HepG2 (cell line): ENCODE data around the gene STXBP5L. TPM values are rescaled to one million over a fixed set of nuclear protein-coding genes. Genes with fewer than 3 reads are reported as not detected.

Source experiments
- ATAC-seq: fragments of 200-7000 bp; cut with Tn5 transposase; 3 replicates; pipeline ENCODE4 v1.9.1; 2020; ENCODE audit warnings: mild to moderate bottlenecking, moderate library complexity
- BruUV-seq: library from RNA; stranded (reverse); fragments of 400-500 nt; replicated peaks from 2 replicates; lab custom pipeline; 2021; lab: Mats Ljungman, UMichigan
- CTCF ChIA-PET: fragments of 300-600 bp; formaldehyde crosslinking; extraction: SDS; loops from one replicate; lab custom pipeline; 2021; ENCODE audit warnings: low total read pairs, inconsistent platforms, low intra/inter-chr PET ratio; lab: Yijun Ruan, JAX
- POLR2A ChIA-PET: fragments of 350-600 bp; sonication (Branson Sonifier 250); formaldehyde crosslinking; loops from one replicate; lab custom pipeline; 2020; ENCODE audit warnings: antibody characterized with exemption, inconsistent platforms; lab: Yijun Ruan, JAX
- DNase-seq: peaks from one replicate; pipeline ENCODE4 v3.0.0-alpha.2; 2015; ENCODE audit warnings: low spot score
- FAIRE-seq: peaks from 3 replicates; lab custom pipeline; 2011; peaks lifted over from hg19 to GRCh38; lab: Jason Lieb, UNC
- H2AFZ ChIP-seq: one replicate; pipeline ENCODE4 v1.6.1; 2011; ENCODE audit warnings: low read length, inconsistent platforms
- H3K27ac ChIP-seq: fragments of 300-600 bp; 3 replicates; pipeline ENCODE4 v1.8.0; 2011; ENCODE audit warnings: mixed run types, mild to moderate bottlenecking, mixed read lengths, low read length, inconsistent platforms; ENCODE audit not compliant: insufficient read depth; ENCODE audit errors: extremely low read length
- H3K27me3 ChIP-seq, 2 experiments: fragments of 200-600 bp in 1 of 2; 2 replicates in 1 of 2; 3 replicates in 1 of 2; pipeline versions ENCODE4 v1.6.0 to v1.8.0; 2011; ENCODE audit warnings: low read length in 2 of 2, mild to moderate bottlenecking in 2 of 2, moderate library complexity in 2 of 2, inconsistent platforms in 1 of 2; ENCODE audit not compliant: insufficient read depth in 2 of 2, control insufficient read depth in 1 of 2
- H3K36me3 ChIP-seq, 2 experiments: fragments of 200-600 bp in 1 of 2; replicated peaks in 1 of 2; 2 replicates in 1 of 2; 3 replicates in 1 of 2; pipeline versions ENCODE4 v1.5.1 to v1.8.0; 2011; ENCODE audit warnings: low read length in 2 of 2, inconsistent platforms in 1 of 2; ENCODE audit not compliant: insufficient read depth in 2 of 2, control insufficient read depth in 1 of 2
- H3K4me1 ChIP-seq: 2 replicates; pipeline ENCODE4 v1.5.1; 2012; ENCODE audit warnings: low read length, inconsistent platforms; ENCODE audit not compliant: insufficient read depth
- H3K4me2 ChIP-seq: 2 replicates; pipeline ENCODE4 v1.6.0; 2011; ENCODE audit warnings: low read depth, low read length, inconsistent platforms
- H3K4me3 ChIP-seq, 3 experiments: fragments of 200-600 bp in 1 of 3; sonication (generic), shearing (Covaris generic) in 1 of 3; replicated peaks in 1 of 3; 2 replicates each; pipeline ENCODE4 v1.5.1; 2011 to 2016; ENCODE audit warnings: low read length in 3 of 3, inconsistent platforms in 2 of 3, low read depth in 2 of 3, mild to moderate bottlenecking in 2 of 3, control low read depth in 1 of 3, mixed read lengths in 1 of 3; ENCODE audit not compliant: insufficient read depth in 1 of 3
- H3K79me2 ChIP-seq: one replicate; pipeline ENCODE4 v1.6.1; 2011; ENCODE audit warnings: low read length, inconsistent platforms; ENCODE audit not compliant: insufficient read depth
- H3K9ac ChIP-seq: 2 replicates; pipeline ENCODE4 v1.6.0; 2011; ENCODE audit warnings: mild to moderate bottlenecking, low read depth, low read length, inconsistent platforms; ENCODE audit not compliant: insufficient read depth
- H3K9me3 ChIP-seq: 2 replicates; pipeline ENCODE4 v1.5.1; 2012; ENCODE audit warnings: mild to moderate bottlenecking, low read length
- H4K20me1 ChIP-seq: 2 replicates; pipeline ENCODE4 v1.6.0; 2011; ENCODE audit warnings: inconsistent platforms, mild to moderate bottlenecking, low read length, moderate library complexity; ENCODE audit not compliant: insufficient read depth
- ATF7-NPFF ChIP-seq: sonication (generic); formaldehyde crosslinking; IDR thresholded peaks from 2 replicates; pipeline ENCODE4 v1.8.1; 2023; ENCODE audit warnings: mild to moderate bottlenecking, low read depth, missing genetic modification reagents, moderate library complexity
- GPN1 ChIP-seq: sonication (generic); formaldehyde crosslinking; IDR thresholded peaks from 2 replicates; pipeline ENCODE4 v1.5.1; 2020; ENCODE audit warnings: missing genetic modification reagents, borderline replicate concordance
- RBAK ChIP-seq: sonication (generic); formaldehyde crosslinking; IDR thresholded peaks from 2 replicates; pipeline ENCODE4 v1.5.1; 2020; ENCODE audit warnings: mild to moderate bottlenecking, missing genetic modification reagents
- ZBTB8A ChIP-seq: sonication (generic); formaldehyde crosslinking; IDR thresholded peaks from 2 replicates; pipeline ENCODE4 v1.4.0; 2020; ENCODE audit warnings: mild to moderate bottlenecking, low read depth, missing genetic modification reagents, borderline replicate concordance
- ZNF770 ChIP-seq: sonication (generic); formaldehyde crosslinking; IDR thresholded peaks from 2 replicates; pipeline ENCODE4 v1.5.0; 2020; ENCODE audit warnings: mild to moderate bottlenecking, missing genetic modification reagents
- WGBS: methylation state at CpG from one replicate; pipeline ENCODE4 v1.1.6; 2017; ENCODE audit warnings: low lambda C conversion rate; 5-methylcytosine and 5-hydroxymethylcytosine counted together
- in situ Hi-C: cut with HindIII; loops from 2 replicates; pipeline ENCODE4 v1.10.0; 2017; ENCODE audit warnings: low pct_unique_long_range_greater_than_20kb; ENCODE audit not compliant: extremely low pct_ligation_motif_present
- intact Hi-C: fragments of 100-400 bp; cut with micrococcal nuclease; formaldehyde crosslinking; loops from one replicate; pipeline ENCODE4 v1.10.0; 2022; ENCODE audit not compliant: unreplicated experiment
- polyA plus RNA-seq, 8 experiments: library from polyadenylated mRNA; depleted of rRNA in 3 of 8; stranded (reverse) in 7 of 8; unstranded in 1 of 8; fragments of >200 nt; fragmentation: Illumina TruSeq in 4 of 8; extraction: Trizol in 4 of 8; gene quantifications; 2 replicates each; pipeline versions ENCODE4 v1.2.1 to v1.2.3, GENCODE V29; 2011 to 2016; ENCODE audit warnings: low read depth in 4 of 8, missing spikeins in 1 of 8, mixed read lengths in 1 of 8; ENCODE audit not compliant: insufficient read depth in 1 of 8
- total RNA-seq, 5 experiments: library from RNA; depleted of rRNA; stranded (reverse); fragments of >200 nt; fragmentation: Illumina TruSeq; extraction: Trizol; gene quantifications; 2 replicates each; pipeline ENCODE4 v1.2.3, GENCODE V29; 2016; ENCODE audit warnings: low read depth in 1 of 5

The STXBP5L gene
- total and polyA plus RNA-seq, 2 of the 13 experiments (the other 11 are each of a cell fraction or from before 2014, with no cell fraction given), result not detected

DNA sequence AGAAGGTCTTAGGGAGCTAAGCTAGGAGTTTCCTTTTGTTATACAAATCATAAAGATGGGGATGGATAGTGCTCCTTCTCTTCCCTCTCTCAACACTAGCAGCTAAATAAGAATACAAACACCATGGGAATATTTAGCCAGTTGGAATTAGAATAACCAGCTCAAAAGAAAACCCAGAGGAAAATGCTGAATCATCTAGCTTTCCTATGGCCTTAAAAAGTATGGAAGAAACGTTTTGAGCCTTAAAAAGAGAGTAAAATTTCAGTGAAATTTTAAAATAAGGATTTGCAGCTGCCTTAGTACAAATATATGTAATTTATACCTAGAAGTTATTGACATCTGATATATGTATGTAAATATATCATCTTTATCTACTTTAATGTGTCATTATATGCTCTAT lies 245.8 kb downstream of the STXBP5L start (continued):
- TF ChIP-seq RBAK (CRISPR knock-in tag) (no peak), ZBTB8A (CRISPR knock-in tag) (no peak)

DNA sequence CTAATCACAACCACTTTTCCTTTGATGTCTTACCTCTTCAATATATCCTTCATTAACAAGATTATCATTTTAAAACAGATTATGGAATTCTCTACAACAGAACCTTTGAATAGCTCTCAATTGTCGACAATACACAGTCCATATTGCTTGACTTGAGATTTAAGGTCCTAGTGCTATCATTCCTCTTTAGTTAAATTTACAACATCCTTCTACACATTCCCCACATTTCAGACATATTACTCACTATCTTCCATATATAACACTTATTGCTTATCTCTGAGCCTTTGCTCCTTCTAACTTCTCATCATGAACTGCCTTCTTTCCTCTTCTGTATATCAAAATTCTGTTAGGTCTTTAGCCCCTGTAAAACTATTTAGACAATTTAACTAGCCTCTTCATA lies 247.0 kb downstream of the STXBP5L start:
- no TSS peak for BruUV-seq
- no peak for ATAC-seq
- H3K4me3 ChIP-seq, result no peak overlapping the region
- H3K9ac ChIP-seq, result no peak overlapping the region
- no peaks in the 10 kb centered on the region for H3K27me3 ChIP-seq
- no peaks in the 10 kb centered on the region for H4K20me1 ChIP-seq
- no peak for FAIRE-seq
- H3K27ac ChIP-seq, result no peak overlapping the region
- no peak for DNase-seq
- H3K79me2 ChIP-seq, result no peaks in the 10 kb centered on the region
- no peaks in the 10 kb centered on the region for H3K9me3 ChIP-seq
- in situ Hi-C loops (no loop called here), intact Hi-C loops (no loop called here)
- ChIA-PET CTCF (no interaction called here), POLR2A (no interaction called here)
- 0% methylated on average over 1 of the region's 1 CpG for WGBS
- H2AFZ ChIP-seq, result no peak overlapping the region
- TF ChIP-seq ZNF770, result no peak
- no peak for TF ChIP-seq GPN1 (CRISPR knock-in tag)
- TF ChIP-seq ATF7-NPFF (CRISPR knock-in tag), result no peak
- no peaks in the 10 kb centered on the region for H3K4me1 ChIP-seq
- no peaks in the 10 kb centered on the region for H3K36me3 ChIP-seq
- no peak overlapping the region for H3K4me2 ChIP-seq
